Mononuclear cell (primary cell): Measurements from ENCODE around the gene PAX5. TPM values are rescaled to one million over a fixed set of nuclear protein-coding genes. Genes with fewer than 3 reads are reported as not detected.

ENCODE experiments used
- H3K27me3 ChIP-seq: 2 replicates; pipeline ENCODE4 v1.6.0; 2011; ENCODE audit warnings: low read length, control low read depth; ENCODE audit not compliant: insufficient read depth
- H3K4me1 ChIP-seq: 2 replicates; pipeline ENCODE4 v1.5.1; 2011; ENCODE audit warnings: mild to moderate bottlenecking, low read length, control low read depth; ENCODE audit not compliant: insufficient read depth
- H3K4me3 ChIP-seq: 2 replicates; pipeline ENCODE4 v1.5.1; 2011; ENCODE audit warnings: mild to moderate bottlenecking, low read length, moderate library complexity
- H3K9me3 ChIP-seq: 2 replicates; pipeline ENCODE4 v1.5.1; 2011; ENCODE audit warnings: low read depth, mild to moderate bottlenecking, control low read depth, low read length
- total RNA-seq: library from RNA; depleted of rRNA; stranded (reverse); fragments of >200 nt; gene quantifications from one replicate; pipeline ENCODE4 v1.2.3, GENCODE V29; 2012

The PAX5 gene
- total RNA-seq, 1 donor, result 12.6 TPM

- Histone ChIP-seq H3K27me3 (no peaks in the 10 kb centered on the region), H3K9me3 (no peaks in the 10 kb centered on the region), H3K4me3 (no peak overlapping the region), H3K4me1 (peaks cover 6% of the 10 kb centered on the region)
Measured at GRCh38 chr9:36948051-36948450, 86.0 kb downstream of the PAX5 start.

DNA sequence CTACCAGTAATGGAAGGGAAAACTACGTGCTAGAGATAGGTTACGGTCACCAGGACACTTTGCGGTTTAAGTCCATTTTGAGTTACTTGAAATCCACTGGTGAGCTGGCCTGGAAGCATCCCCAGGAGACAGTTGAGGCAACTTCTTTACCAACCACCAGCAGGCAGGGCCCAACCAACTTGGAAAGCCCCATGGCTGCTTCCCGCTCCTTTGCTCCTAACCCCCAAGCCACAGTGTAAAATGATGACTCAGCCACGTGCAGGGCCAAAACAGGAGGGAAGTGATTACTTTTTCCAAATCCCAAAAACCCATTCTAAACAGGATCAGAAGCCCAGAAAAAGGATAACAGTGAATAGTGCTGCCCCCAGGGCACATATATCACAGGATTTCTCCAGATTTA, 87.4 kb downstream of the PAX5 start:
- H3K4me3 ChIP-seq, result no peak overlapping the region
- no peaks in the 10 kb centered on the region for H3K9me3 ChIP-seq
- no peaks in the 10 kb centered on the region for H3K27me3 ChIP-seq
- H3K4me1 ChIP-seq, result peaks cover 6% of the 10 kb centered on the region

DNA sequence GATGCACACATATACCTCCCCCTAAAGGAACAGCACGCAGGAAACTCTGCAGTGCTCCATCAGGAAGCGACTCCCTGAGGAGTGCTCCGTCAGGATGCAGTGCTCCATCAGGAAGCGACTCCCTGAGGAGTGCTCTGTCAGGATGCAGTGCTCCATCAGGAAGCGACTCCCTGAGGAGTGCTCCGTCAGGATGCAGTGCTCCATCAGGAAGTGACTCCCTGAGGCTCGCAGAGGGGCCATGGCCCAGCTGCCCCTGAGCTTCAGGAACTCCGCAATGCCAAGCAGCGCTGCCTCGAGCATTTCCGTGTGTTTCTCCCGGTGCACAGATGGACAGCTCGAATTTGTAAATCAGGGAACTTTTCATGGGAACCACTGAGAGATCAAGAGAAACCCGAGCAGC, 88.1 kb downstream of the PAX5 start:
- Histone ChIP-seq H3K9me3 (no peaks in the 10 kb centered on the region), H3K4me3 (no peak overlapping the region), H3K4me1 (peaks cover 6% of the 10 kb centered on the region), H3K27me3 (no peaks in the 10 kb centered on the region)

DNA sequence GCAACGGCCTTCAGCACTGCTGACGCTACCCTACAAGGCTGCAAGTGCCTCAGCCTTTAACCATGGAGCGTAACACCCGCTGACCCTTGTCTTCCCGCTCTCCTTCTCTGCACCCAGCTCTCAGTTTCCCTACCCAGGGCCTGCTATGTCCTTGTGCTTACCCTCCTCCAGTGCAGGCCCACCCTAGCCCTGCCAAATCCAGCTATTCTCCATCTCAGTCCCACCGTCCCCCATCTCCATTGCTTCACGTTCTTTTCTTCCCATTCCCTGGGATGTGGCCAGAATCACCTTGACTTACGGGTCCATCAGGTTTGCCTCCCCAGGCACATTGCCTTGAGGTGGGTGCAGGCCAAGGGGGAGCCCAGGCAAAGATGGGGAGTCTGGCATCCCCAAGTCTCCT, 91.2 kb downstream of the PAX5 start:
- Histone ChIP-seq H3K4me1 (no peaks in the 10 kb centered on the region), H3K9me3 (no peaks in the 10 kb centered on the region), H3K27me3 (no peaks in the 10 kb centered on the region), H3K4me3 (no peak overlapping the region)

DNA sequence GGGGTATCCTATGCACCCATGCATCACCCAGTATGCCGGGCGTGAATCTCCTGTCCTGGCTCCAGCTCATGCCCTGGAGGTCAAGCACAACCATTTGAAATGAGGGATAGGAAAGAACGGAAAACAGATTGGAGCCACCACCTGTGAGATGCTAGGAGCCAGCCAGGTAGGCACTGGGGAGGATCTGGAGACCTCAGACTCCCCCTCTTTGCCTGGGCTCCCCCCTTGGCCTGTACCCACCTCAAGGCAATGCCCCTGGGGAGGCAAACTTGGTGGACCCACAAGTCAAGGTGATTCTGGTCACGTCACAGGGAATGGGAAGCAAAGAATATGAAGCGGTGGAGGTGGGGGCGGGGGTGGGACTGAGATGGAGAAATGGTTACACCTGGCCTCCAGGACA, 92.6 kb downstream of the PAX5 start:
- no peaks in the 10 kb centered on the region for H3K4me1 ChIP-seq
- no peaks in the 10 kb centered on the region for H3K27me3 ChIP-seq
- no peaks in the 10 kb centered on the region for H3K9me3 ChIP-seq
- H3K4me3 ChIP-seq, result no peak overlapping the region

GRCh38 chr9:36940881-36941280, 93.2 kb downstream of the PAX5 start:
- H3K9me3 ChIP-seq, result no peaks in the 10 kb centered on the region
- no peaks in the 10 kb centered on the region for H3K4me1 ChIP-seq
- no peak overlapping the region for H3K4me3 ChIP-seq
- H3K27me3 ChIP-seq, result no peaks in the 10 kb centered on the region

DNA sequence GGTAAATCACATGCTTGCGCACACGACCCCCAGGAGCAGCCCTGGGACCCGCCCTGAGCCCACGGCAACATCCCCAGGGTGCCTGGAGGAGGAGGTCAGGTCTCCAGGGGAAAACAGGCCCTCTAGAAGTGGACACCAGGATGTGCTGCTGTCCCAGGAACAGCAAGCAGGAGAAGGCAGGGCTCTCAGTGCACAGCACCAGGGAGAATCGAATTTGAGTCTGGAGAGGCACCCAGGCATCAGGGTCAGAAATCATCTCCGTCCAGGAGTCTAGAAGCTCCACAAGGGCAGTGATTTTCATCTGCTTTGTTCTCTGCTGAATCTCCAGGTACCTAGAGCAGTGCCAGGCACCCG, 93.6 kb downstream of the PAX5 start:
- Histone ChIP-seq H3K4me3 (no peak overlapping the region), H3K27me3 (no peaks in the 10 kb centered on the region), H3K4me1 (no peaks in the 10 kb centered on the region), H3K9me3 (no peaks in the 10 kb centered on the region)

DNA sequence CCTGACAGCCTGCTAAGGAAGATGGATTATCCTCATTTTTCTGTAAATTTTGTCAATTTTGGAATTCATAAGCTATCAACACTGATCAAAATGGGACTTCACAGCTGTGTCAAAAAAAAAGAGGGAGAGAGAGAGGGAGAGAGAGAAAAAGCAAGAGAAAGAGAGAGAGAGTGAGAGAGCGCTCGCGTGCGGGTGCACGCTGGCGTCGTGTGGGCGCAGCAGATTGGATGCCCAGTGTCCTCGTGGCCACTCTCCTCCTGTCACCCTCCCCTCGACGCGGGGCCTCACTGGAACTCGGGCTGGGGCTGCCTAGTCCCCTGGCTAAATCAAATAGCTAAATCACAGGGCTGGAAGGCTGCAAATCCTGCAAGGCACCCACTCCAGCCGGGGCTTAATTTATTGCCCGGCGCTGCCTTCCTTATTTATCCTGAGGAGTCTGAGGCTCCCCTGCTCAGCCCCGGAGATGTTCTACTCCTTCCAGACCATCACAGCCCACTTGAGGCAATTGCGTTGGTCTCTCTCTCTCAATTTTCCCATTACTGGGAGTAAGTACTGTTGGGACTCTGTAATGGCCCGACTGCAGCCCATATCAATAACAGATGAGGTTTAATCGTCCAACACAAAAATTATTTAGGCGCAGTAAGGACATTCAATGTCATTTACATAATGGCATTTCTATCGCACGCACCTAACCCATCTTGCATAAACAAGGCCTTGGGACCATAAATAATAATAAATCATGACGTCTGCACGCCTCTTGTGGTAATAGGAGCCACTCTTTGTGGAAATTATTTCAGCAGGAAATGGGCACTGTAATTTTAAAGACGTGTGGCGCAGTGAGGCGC, 94.2 kb downstream of the PAX5 start:
- Histone ChIP-seq H3K27me3 (no peaks in the 10 kb centered on the region), H3K4me3 (no peak overlapping the region), H3K4me1 (no peaks in the 10 kb centered on the region), H3K9me3 (no peaks in the 10 kb centered on the region)

GRCh38 chr9:36939214-36939613, 94.9 kb downstream of the PAX5 start:
- H3K4me3 ChIP-seq, result no peak overlapping the region
- H3K4me1 ChIP-seq, result no peaks in the 10 kb centered on the region
- H3K9me3 ChIP-seq, result no peaks in the 10 kb centered on the region
- no peaks in the 10 kb centered on the region for H3K27me3 ChIP-seq

- Histone ChIP-seq H3K4me3 (no peak overlapping the region), H3K27me3 (no peaks in the 10 kb centered on the region), H3K4me1 (no peaks in the 10 kb centered on the region), H3K9me3 (no peaks in the 10 kb centered on the region)
Measured at GRCh38 chr9:36938617-36939016, 95.5 kb downstream of the PAX5 start.

- Histone ChIP-seq H3K4me1 (no peaks in the 10 kb centered on the region), H3K4me3 (no peak overlapping the region), H3K9me3 (no peaks in the 10 kb centered on the region), H3K27me3 (no peaks in the 10 kb centered on the region)
Measured at GRCh38 chr9:36937951-36938350, 96.1 kb downstream of the PAX5 start.

DNA sequence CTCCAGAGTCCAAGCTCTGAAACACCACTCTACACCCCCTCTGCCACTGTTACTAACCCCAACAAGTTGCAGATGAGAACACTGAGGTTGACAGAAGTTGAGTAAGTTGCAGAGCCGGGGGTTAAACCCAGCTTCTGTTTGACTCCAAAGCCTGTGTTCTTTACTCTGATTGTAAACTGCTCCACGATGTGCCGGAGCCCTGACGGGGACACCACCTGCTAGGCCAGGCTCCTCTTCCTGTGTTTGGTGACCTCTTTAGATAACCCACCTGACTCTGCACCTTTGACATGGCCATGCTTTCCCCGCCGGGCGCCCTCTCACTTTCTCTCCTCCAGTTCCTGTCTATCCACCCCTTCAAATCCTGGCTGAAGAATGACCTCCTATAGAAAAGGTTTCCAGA, 96.7 kb downstream of the PAX5 start:
- no peaks in the 10 kb centered on the region for H3K4me1 ChIP-seq
- no peaks in the 10 kb centered on the region for H3K9me3 ChIP-seq
- no peaks in the 10 kb centered on the region for H3K27me3 ChIP-seq
- no peak overlapping the region for H3K4me3 ChIP-seq

DNA sequence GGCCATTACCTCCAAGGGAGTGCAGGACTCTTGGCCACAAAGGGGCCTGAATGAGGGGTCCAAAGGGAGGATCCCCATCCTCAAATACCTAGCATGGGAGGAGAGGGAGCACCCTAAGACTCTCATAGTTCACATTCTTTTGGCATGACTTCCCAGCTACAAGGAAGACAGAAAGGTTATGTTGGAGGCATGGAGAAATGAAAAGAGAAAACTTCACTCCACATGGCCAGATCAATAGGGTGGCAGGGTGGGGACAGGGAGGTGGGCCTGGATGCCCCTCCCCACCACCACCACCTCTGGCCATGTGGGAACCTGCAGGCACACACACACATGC, 97.6 kb downstream of the PAX5 start:
- H3K27me3 ChIP-seq, result no peaks in the 10 kb centered on the region
- H3K9me3 ChIP-seq, result no peaks in the 10 kb centered on the region
- H3K4me3 ChIP-seq, result no peak overlapping the region
- H3K4me1 ChIP-seq, result no peaks in the 10 kb centered on the region

GRCh38 chr9:36935768-36936497, 98.1 kb downstream of the PAX5 start:
- Histone ChIP-seq H3K27me3 (no peaks in the 10 kb centered on the region), H3K4me3 (no peak overlapping the region), H3K4me1 (no peaks in the 10 kb centered on the region)

DNA sequence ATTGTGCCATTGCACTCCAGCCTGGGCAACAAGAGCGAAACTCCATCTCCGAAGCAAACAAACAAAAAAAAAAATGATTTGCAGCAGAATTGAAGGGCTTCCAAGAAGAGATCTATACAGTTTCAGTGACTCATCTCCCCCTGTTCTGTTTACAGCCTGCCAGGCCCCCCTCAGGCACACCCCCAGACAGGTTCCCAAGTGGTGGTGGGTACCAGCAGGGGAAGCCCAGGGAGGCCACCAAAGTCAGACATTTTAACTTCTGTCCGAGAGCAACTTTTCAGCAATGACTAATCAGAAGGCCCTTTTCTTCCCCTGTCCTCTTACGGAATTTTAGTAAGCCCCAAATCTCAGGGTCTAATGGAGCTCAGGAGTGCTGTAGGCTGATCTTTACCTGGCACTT, 98.7 kb downstream of the PAX5 start:
- Histone ChIP-seq H3K4me1 (no peaks in the 10 kb centered on the region), H3K27me3 (no peaks in the 10 kb centered on the region), H3K9me3 (no peaks in the 10 kb centered on the region)

More at GRCh38 chr9:36935768-36936497, 98.1 kb downstream of the PAX5 start:
- no peaks in the 10 kb centered on the region for H3K9me3 ChIP-seq

More for the DNA sequence above, 98.7 kb downstream of the PAX5 start:
- H3K4me3 ChIP-seq, result no peak overlapping the region
